Measurements from ENCODE around the gene WDR48. TPM values are rescaled to one million over a fixed set of nuclear protein-coding genes. Genes with fewer than 3 reads are reported as not detected.

WDR48 gene
- total RNA-seq, 1 donor from 2014 or later: 38.5 TPM

DNA sequence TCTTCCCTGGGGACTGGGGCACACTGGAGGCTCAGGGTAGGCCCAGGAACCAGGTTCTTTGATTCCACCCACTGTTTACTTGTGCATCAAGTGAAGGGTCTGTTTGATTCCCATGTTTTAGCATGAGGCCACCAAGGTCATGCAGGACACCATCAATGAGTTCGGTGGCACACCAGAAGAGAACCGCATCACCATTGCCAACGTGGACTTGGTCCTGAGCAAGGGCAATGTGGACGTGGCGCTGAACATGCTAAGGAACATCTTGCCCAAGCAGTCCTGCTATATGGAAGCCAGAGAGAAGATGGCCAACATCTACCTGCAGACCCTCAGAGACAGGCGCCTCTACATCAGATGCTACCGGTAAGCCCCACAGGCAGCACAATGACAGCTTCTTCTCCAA lies 77.1 kb downstream of the WDR48 start:
- Histone ChIP-seq H3K27ac (ENCODE audit: low read depth, low read length) (no peak overlapping the region), H3K27me3 (ENCODE audit: insufficient read depth, low read length) (no peaks in the 10 kb centered on the region), H3K79me2 (ENCODE audit: insufficient read depth, low read length) (no peaks in the 10 kb centered on the region), H4K20me1 (ENCODE audit: insufficient read depth, low read length) (no peaks in the 10 kb centered on the region), H3K4me3 (ENCODE audit: insufficient read depth, low read depth, low read length) (no peak overlapping the region), H3K36me3 (ENCODE audit: insufficient read depth, low read length) (no peaks in the 10 kb centered on the region), H3K4me1 (ENCODE audit: insufficient read depth, low read length) (peaks cover 6% of the 10 kb centered on the region), H3K9me3 (ENCODE audit: insufficient read depth, low read depth, low read length) (no peaks in the 10 kb centered on the region), H2AFZ (ENCODE audit: low read depth, low read length) (no peak overlapping the region), H3K4me2 (ENCODE audit: low read length) (no peak overlapping the region), H3K9ac (ENCODE audit: low read length) (no peak overlapping the region)
- TF ChIP-seq, protein P1, sequence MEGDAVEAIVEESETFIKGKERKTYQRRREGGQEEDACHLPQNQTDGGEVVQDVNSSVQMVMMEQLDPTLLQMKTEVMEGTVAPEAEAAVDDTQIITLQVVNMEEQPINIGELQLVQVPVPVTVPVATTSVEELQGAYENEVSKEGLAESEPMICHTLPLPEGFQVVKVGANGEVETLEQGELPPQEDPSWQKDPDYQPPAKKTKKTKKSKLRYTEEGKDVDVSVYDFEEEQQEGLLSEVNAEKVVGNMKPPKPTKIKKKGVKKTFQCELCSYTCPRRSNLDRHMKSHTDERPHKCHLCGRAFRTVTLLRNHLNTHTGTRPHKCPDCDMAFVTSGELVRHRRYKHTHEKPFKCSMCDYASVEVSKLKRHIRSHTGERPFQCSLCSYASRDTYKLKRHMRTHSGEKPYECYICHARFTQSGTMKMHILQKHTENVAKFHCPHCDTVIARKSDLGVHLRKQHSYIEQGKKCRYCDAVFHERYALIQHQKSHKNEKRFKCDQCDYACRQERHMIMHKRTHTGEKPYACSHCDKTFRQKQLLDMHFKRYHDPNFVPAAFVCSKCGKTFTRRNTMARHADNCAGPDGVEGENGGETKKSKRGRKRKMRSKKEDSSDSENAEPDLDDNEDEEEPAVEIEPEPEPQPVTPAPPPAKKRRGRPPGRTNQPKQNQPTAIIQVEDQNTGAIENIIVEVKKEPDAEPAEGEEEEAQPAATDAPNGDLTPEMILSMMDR (IDR thresholded peaks at IDR 0.05; ENCODE audit: insufficient read depth, low read depth, low read length): no peak
- no peak for TF ChIP-seq EZH2 (IDR thresholded peaks at IDR 0.05; ENCODE audit: insufficient read depth, low read length)
- Mint-ChIP-seq H3K4me1 (ENCODE audit: low read depth, unreplicated experiment) (peaks cover 5% of the 10 kb centered on the region), H3K27ac (ENCODE audit: unreplicated experiment) (no peak overlapping the region), H3K27me3 (ENCODE audit: low read depth, unreplicated experiment) (peaks cover 14% of the 10 kb centered on the region), H3K9me3 (ENCODE audit: unreplicated experiment) (no peaks in the 10 kb centered on the region), H3K36me3 (ENCODE audit: low read depth, unreplicated experiment) (peaks cover 14% of the 10 kb centered on the region), H3K4me3 (ENCODE audit: unreplicated experiment) (no peak overlapping the region)
- DNase-seq (ENCODE audit: low read depth) (no peak), FAIRE-seq (no peak)

DNA sequence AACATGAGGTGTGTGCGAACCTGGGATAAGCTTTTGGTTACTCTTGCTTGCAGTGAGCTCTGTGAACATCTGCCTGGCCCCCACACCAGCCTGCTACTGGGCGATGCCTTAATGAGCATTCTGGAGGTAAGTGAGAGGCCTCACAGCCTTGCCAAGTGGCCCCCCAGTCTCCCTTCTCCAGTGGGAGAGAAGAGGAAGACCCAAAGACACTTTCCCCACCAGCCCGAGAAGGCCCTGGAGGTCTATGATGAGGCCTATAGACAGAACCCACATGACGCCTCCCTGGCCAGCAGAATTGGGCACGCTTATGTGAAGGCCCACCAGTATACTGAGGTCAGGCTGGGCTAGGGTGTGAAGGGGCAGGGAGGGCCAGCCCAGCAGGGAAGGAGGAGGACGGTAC lies 78.2 kb downstream of the WDR48 start:
- no peak overlapping the region for H3K27ac ChIP-seq (ENCODE audit: low read depth, low read length)
- H3K4me3 Mint-ChIP-seq (ENCODE audit: unreplicated experiment): no peak overlapping the region
- H3K4me3 ChIP-seq (ENCODE audit: insufficient read depth, low read depth, low read length): no peak overlapping the region
- no peak overlapping the region for H3K4me2 ChIP-seq (ENCODE audit: low read length)
- H3K9ac ChIP-seq (ENCODE audit: low read length): no peak overlapping the region
- no peaks in the 10 kb centered on the region for H3K27me3 ChIP-seq (ENCODE audit: insufficient read depth, low read length)
- H3K36me3 Mint-ChIP-seq (ENCODE audit: low read depth, unreplicated experiment): peaks cover 14% of the 10 kb centered on the region
- H3K27ac Mint-ChIP-seq (ENCODE audit: unreplicated experiment): no peak overlapping the region
- H3K27me3 Mint-ChIP-seq (ENCODE audit: low read depth, unreplicated experiment): peaks cover 17% of the 10 kb centered on the region
- H2AFZ ChIP-seq (ENCODE audit: low read depth, low read length): no peak overlapping the region
- peaks cover 6% of the 10 kb centered on the region for H3K4me1 ChIP-seq (ENCODE audit: insufficient read depth, low read length)
- H3K9me3 Mint-ChIP-seq (ENCODE audit: unreplicated experiment): no peaks in the 10 kb centered on the region
- FAIRE-seq (no peak), DNase-seq (ENCODE audit: low read depth) (no peak)
- H3K36me3 ChIP-seq (ENCODE audit: insufficient read depth, low read length): no peaks in the 10 kb centered on the region
- no peaks in the 10 kb centered on the region for H3K79me2 ChIP-seq (ENCODE audit: insufficient read depth, low read length)
- TF ChIP-seq, protein P1 (IDR thresholded peaks at IDR 0.05; ENCODE audit: insufficient read depth, low read depth, low read length): no peak
- no peak for TF ChIP-seq EZH2 (IDR thresholded peaks at IDR 0.05; ENCODE audit: insufficient read depth, low read length)
- H3K4me1 Mint-ChIP-seq (ENCODE audit: low read depth, unreplicated experiment): peaks cover 5% of the 10 kb centered on the region
- no peaks in the 10 kb centered on the region for H3K9me3 ChIP-seq (ENCODE audit: insufficient read depth, low read depth, low read length)
- no peaks in the 10 kb centered on the region for H4K20me1 ChIP-seq (ENCODE audit: insufficient read depth, low read length)

DNA sequence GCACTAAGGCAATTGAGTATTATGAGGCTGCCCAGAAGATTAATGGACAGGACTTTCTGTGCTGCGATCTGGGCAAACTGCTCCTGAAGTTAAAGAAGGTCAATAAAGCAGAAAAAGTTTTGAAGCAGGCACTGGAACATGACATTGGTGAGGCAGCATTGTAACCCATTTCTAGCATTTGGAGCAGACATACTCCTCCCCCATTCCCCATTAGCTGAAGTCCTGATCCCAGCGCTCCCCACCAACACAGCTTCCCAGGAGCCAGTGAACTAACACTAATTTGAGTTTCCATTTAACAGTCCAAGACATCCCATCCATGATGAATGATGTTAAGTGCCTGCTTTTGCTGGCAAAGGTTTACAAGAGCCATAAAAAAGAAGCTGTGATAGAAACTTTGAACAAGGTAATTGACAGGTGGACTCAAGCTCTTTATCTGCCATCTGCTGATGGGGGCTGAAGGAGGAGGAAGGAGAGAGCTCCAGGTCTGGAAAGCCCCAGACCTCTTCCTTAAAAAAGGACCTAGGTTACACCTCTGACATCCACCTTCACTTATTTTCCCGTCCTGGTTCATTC lies 79.0 kb downstream of the WDR48 start:
- H3K4me3 ChIP-seq (ENCODE audit: insufficient read depth, low read depth, low read length): no peak overlapping the region
- H3K27ac ChIP-seq (ENCODE audit: low read depth, low read length): no peak overlapping the region
- H3K4me1 Mint-ChIP-seq (ENCODE audit: low read depth, unreplicated experiment): peaks cover 5% of the 10 kb centered on the region
- H3K9me3 ChIP-seq (ENCODE audit: insufficient read depth, low read depth, low read length): no peaks in the 10 kb centered on the region
- peaks cover 6% of the 10 kb centered on the region for H3K4me1 ChIP-seq (ENCODE audit: insufficient read depth, low read length)
- no peaks in the 10 kb centered on the region for H3K36me3 ChIP-seq (ENCODE audit: insufficient read depth, low read length)
- peaks cover 14% of the 10 kb centered on the region for H3K36me3 Mint-ChIP-seq (ENCODE audit: low read depth, unreplicated experiment)
- H2AFZ ChIP-seq (ENCODE audit: low read depth, low read length): no peak overlapping the region
- FAIRE-seq: no peak
- H3K4me3 Mint-ChIP-seq (ENCODE audit: unreplicated experiment): no peak overlapping the region
- H3K79me2 ChIP-seq (ENCODE audit: insufficient read depth, low read length): no peaks in the 10 kb centered on the region
- no peaks in the 10 kb centered on the region for H3K9me3 Mint-ChIP-seq (ENCODE audit: unreplicated experiment)
- no peaks in the 10 kb centered on the region for H3K27me3 ChIP-seq (ENCODE audit: insufficient read depth, low read length)
- no peaks in the 10 kb centered on the region for H4K20me1 ChIP-seq (ENCODE audit: insufficient read depth, low read length)
- no peak overlapping the region for H3K4me2 ChIP-seq (ENCODE audit: low read length)
- peaks cover 17% of the 10 kb centered on the region for H3K27me3 Mint-ChIP-seq (ENCODE audit: low read depth, unreplicated experiment)
- TF ChIP-seq, protein P1 (IDR thresholded peaks at IDR 0.05; ENCODE audit: insufficient read depth, low read depth, low read length): no peak
- TF ChIP-seq EZH2 (IDR thresholded peaks at IDR 0.05; ENCODE audit: insufficient read depth, low read length): no peak
- H3K9ac ChIP-seq (ENCODE audit: low read length): no peak overlapping the region
- no peak overlapping the region for H3K27ac Mint-ChIP-seq (ENCODE audit: unreplicated experiment)
- no peak for DNase-seq (ENCODE audit: low read depth)

Data from astrocyte (in vitro differentiated cells and primary cell).